ENCODE data around the gene TMEM219. TPM values are rescaled to one million over a fixed set of nuclear protein-coding genes. Genes with fewer than 3 reads are reported as not detected.
"Not testable (repeated sequence)": the region's sequence is repeated elsewhere in the genome, so short reads cannot be mapped to it uniquely, and the experiment has no call there.

The TMEM219 gene
- total and polyA plus RNA-seq, 2 donors (not counting 1 experiment from before 2014, with no cell fraction given), result 79.4 to 100 TPM

GRCh38 chr16:30016555-30017276 is 54.8 kb downstream of the TMEM219 start:
- Histone ChIP-seq H3K27me3 (ENCODE audit: control insufficient read depth, insufficient read depth, low read length) (peaks cover 6% of the 10 kb centered on the region), H3K79me2 (ENCODE audit: control insufficient read depth, insufficient read depth, low read length) (no peaks in the 10 kb centered on the region), H2AFZ (ENCODE audit: low read length) (no peak overlapping the region), H3K36me3 (ENCODE audit: control insufficient read depth, insufficient read depth, low read length) (no peaks in the 10 kb centered on the region), H4K20me1 (ENCODE audit: control insufficient read depth, extremely low read depth, insufficient read depth, low read length) (no peaks in the 10 kb centered on the region), H3K4me3 (replicated peaks in 1 of 4; ENCODE audit: control extremely low read depth in 1 of 4, insufficient read depth in 1 of 4, low read depth in 3 of 4, low read length in 4 of 4) (no peak overlapping the region), H3K27ac (ENCODE audit: insufficient read depth, low read length) (no peak overlapping the region), H3K9ac (ENCODE audit: insufficient read depth, low read length) (no peak overlapping the region), H3K4me2 (ENCODE audit: extremely low read depth, insufficient read depth, low read length) (no peak overlapping the region), H3K4me1 (ENCODE audit: control insufficient read depth, extremely low read depth, insufficient read depth, low read length) (no peaks in the 10 kb centered on the region), H3K9me3 (ENCODE audit: control insufficient read depth, insufficient read depth, low read depth, low read length) (no peaks in the 10 kb centered on the region)
- TF ChIP-seq EZH2 (IDR thresholded peaks at IDR 0.05; ENCODE audit: low read length, missing control alignments), result no peak
- TF ChIP-seq, protein P1, sequence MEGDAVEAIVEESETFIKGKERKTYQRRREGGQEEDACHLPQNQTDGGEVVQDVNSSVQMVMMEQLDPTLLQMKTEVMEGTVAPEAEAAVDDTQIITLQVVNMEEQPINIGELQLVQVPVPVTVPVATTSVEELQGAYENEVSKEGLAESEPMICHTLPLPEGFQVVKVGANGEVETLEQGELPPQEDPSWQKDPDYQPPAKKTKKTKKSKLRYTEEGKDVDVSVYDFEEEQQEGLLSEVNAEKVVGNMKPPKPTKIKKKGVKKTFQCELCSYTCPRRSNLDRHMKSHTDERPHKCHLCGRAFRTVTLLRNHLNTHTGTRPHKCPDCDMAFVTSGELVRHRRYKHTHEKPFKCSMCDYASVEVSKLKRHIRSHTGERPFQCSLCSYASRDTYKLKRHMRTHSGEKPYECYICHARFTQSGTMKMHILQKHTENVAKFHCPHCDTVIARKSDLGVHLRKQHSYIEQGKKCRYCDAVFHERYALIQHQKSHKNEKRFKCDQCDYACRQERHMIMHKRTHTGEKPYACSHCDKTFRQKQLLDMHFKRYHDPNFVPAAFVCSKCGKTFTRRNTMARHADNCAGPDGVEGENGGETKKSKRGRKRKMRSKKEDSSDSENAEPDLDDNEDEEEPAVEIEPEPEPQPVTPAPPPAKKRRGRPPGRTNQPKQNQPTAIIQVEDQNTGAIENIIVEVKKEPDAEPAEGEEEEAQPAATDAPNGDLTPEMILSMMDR (conservative IDR thresholded peaks at IDR 0.05 in 1 of 2, IDR thresholded peaks at IDR 0.05 in 1 of 2; ENCODE audit: low read depth in 1 of 2, low read length in 2 of 2), result no peak
- no peak for DNase-seq (ENCODE audit: low read depth in 2 of 2)

DNA sequence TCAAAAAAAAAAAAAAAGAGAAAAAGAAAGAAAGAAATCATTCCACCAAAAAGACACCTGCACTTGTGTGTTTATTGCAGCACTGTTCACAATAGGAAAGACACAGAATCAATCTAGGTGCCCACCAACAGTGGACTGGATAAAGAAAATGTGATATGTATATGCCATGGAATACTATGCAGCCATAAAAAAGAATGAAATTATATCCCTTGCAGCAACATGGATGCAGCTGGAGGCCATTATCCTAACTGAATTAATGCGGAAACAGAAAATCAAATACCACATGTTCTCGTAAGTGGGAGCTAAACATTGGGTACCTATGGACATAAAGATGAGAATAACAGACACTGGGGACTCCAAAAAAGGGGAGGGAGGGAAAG is 55.4 kb downstream of the TMEM219 start:
- no peaks in the 10 kb centered on the region for H3K9me3 ChIP-seq (ENCODE audit: control insufficient read depth, insufficient read depth, low read depth, low read length)
- no peaks in the 10 kb centered on the region for H3K79me2 ChIP-seq (ENCODE audit: control insufficient read depth, insufficient read depth, low read length)

GRCh38 chr16:30017937-30018336 is 56.1 kb downstream of the TMEM219 start:
- H2AFZ ChIP-seq (ENCODE audit: low read length); H3K79me2 ChIP-seq (ENCODE audit: control insufficient read depth, insufficient read depth, low read length); DNase-seq (ENCODE audit: low read depth in 2 of 2); H3K27ac ChIP-seq (ENCODE audit: insufficient read depth, low read length); H3K36me3 ChIP-seq (ENCODE audit: control insufficient read depth, insufficient read depth, low read length); H3K4me2 ChIP-seq (ENCODE audit: extremely low read depth, insufficient read depth, low read length); H3K27me3 ChIP-seq (ENCODE audit: control insufficient read depth, insufficient read depth, low read length); H3K4me3 ChIP-seq (replicated peaks in 1 of 4; ENCODE audit: control extremely low read depth in 1 of 4, insufficient read depth in 1 of 4, low read depth in 3 of 4, low read length in 4 of 4); H3K9ac ChIP-seq (ENCODE audit: insufficient read depth, low read length); H3K9me3 ChIP-seq (ENCODE audit: control insufficient read depth, insufficient read depth, low read depth, low read length); H3K4me1 ChIP-seq (ENCODE audit: control insufficient read depth, extremely low read depth, insufficient read depth, low read length); H4K20me1 ChIP-seq (ENCODE audit: control insufficient read depth, extremely low read depth, insufficient read depth, low read length): not testable (repeated sequence)

More for the DNA sequence above, 55.4 kb downstream of the TMEM219 start:
- no peak for DNase-seq (ENCODE audit: low read depth in 2 of 2)
- Histone ChIP-seq H2AFZ (ENCODE audit: low read length) (no peak overlapping the region), H3K27me3 (ENCODE audit: control insufficient read depth, insufficient read depth, low read length) (peaks cover under 1% of the 10 kb centered on the region), H4K20me1 (ENCODE audit: control insufficient read depth, extremely low read depth, insufficient read depth, low read length) (no peaks in the 10 kb centered on the region), H3K9ac (ENCODE audit: insufficient read depth, low read length) (no peak overlapping the region), H3K36me3 (ENCODE audit: control insufficient read depth, insufficient read depth, low read length) (no peaks in the 10 kb centered on the region), H3K4me2 (ENCODE audit: extremely low read depth, insufficient read depth, low read length) (no peak overlapping the region), H3K4me1 (ENCODE audit: control insufficient read depth, extremely low read depth, insufficient read depth, low read length) (no peaks in the 10 kb centered on the region), H3K27ac (ENCODE audit: insufficient read depth, low read length) (no peak overlapping the region), H3K4me3 (replicated peaks in 1 of 4; ENCODE audit: control extremely low read depth in 1 of 4, insufficient read depth in 1 of 4, low read depth in 3 of 4, low read length in 4 of 4) (no peak overlapping the region)
- TF ChIP-seq EZH2 (IDR thresholded peaks at IDR 0.05; ENCODE audit: low read length, missing control alignments), result no peak
- TF ChIP-seq, protein P1 (conservative IDR thresholded peaks at IDR 0.05 in 1 of 2, IDR thresholded peaks at IDR 0.05 in 1 of 2; ENCODE audit: low read depth in 1 of 2, low read length in 2 of 2), result no peak
